Measurements from ENCODE around the gene ABLIM1. TPM values are rescaled to one million over a fixed set of nuclear protein-coding genes. Genes with fewer than 3 reads are reported as not detected.

ABLIM1 gene
- polyA plus RNA-seq, 5 donors = 38.2 to 68.6 (median 63.6) TPM

GRCh38 chr10:114408968-114409444, 249.1 kb downstream of the ABLIM1 start:
- DNase-seq = no peak

GRCh38 chr10:114408112-114408967, 249.7 kb downstream of the ABLIM1 start:
- no peak for DNase-seq

- DNase-seq = no peak
Measured at GRCh38 chr10:114406455-114406854, 251.6 kb downstream of the ABLIM1 start.

GRCh38 chr10:114405011-114405350, 253.1 kb downstream of the ABLIM1 start:
- DNase-seq = no peak

- peak; percentile 55 to 59 for DNase-seq
Measured at GRCh38 chr10:114404171-114405010, 253.7 kb downstream of the ABLIM1 start, which contains the start of gene AFAP1L2. AFAP1L2 (minus strand) TSS chr10:114404502; CDS start chr10:114404455, 47 bp downstream.

GRCh38 chr10:114403541-114404161, 254.4 kb downstream of the ABLIM1 start:
- DNase-seq = no peak

GRCh38 chr10:114402871-114403540, 255.1 kb downstream of the ABLIM1 start:
- DNase-seq = no peak

GRCh38 chr10:114402233-114402632, 255.8 kb downstream of the ABLIM1 start:
- DNase-seq = no peak

- DNase-seq = peak; percentile 84 to 88
Measured at GRCh38 chr10:114401195-114401791, 256.8 kb downstream of the ABLIM1 start.

- peak; percentile 70 to 75 for DNase-seq
Measured at GRCh38 chr10:114400091-114400490, 258.0 kb downstream of the ABLIM1 start.

GRCh38 chr10:114399576-114399975, 258.5 kb downstream of the ABLIM1 start:
- DNase-seq = no peak

GRCh38 chr10:114398587-114399331, 259.3 kb downstream of the ABLIM1 start:
- DNase-seq = no peak

- DNase-seq = no peak
Measured at GRCh38 chr10:114397651-114398145, 260.4 kb downstream of the ABLIM1 start.

GRCh38 chr10:114396464-114396863, 261.6 kb downstream of the ABLIM1 start:
- DNase-seq = no peak

GRCh38 chr10:114395366-114396022, 262.6 kb downstream of the ABLIM1 start:
- DNase-seq = no peak

- no peak for DNase-seq
Measured at GRCh38 chr10:114394531-114394930, 263.5 kb downstream of the ABLIM1 start.

GRCh38 chr10:114393886-114394285, 264.2 kb downstream of the ABLIM1 start:
- DNase-seq = no peak

GRCh38 chr10:114393482-114393881, 264.6 kb downstream of the ABLIM1 start:
- DNase-seq = no peak

GRCh38 chr10:114392112-114392835, 265.8 kb downstream of the ABLIM1 start:
- no peak for DNase-seq
